DMS114 treated with DMSO at 0.1 percent for 48 hours (cell line): ENCODE data around the gene PPP1R10.

Experiments
- DNase-seq: peaks from one replicate; lab custom pipeline; 2025; ENCODE audit not compliant: unreplicated experiment; lab: John Stamatoyannopoulos, UW

The PPP1R10 gene

GRCh38 chr6:30625511-30625910 lies 8.5 kb upstream of the PPP1R10 start:
- DNase-seq, result no peak

DNA sequence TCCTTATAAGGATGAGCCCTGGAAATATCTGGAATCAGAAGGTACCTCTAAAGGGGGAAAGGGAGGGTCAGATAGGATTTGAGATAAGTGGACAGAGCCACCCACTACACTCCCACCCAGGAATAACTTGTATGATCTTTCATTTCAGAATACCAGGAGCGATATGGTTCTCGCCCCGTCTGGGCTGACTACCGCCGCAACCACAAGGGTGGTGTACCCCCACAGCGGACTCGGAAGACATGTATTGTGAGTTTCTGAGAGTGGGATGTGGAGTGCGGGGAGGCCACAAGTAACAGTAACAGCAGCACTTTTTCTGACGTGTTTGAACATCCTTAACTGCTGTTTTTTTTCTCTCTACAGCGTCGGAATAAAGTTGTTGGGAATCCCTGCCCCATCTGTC lies 2.5 kb upstream of the PPP1R10 start:
- no peak for DNase-seq

DNA sequence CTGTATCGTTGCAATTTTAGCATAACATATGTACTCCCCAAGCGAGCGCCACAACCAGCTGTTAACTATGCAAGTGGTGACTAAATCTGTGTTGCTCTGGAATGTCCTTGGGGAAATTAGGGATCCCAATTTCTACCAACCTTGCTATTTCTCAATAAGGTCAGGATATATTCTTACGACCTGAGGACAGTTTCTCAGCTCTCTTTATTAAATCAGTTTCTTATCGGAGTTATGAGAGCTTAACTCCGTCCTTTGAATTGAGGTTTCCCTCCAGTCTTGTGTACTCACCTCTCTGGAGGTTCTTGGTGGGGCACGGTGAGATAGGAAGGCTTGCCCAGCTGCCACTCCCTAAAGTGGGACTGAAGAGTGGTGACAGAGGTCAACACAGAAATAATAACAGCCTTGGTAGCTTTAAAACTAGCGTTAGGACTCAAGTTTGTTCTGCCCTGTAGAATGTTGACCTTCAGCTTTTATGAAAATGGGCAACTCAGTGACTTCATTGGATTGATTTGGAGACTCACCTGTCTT lies 1.3 kb upstream of the PPP1R10 start:
- no peak for DNase-seq

GRCh38 chr6:30617565-30618269 lies 674 bp upstream of the PPP1R10 start, which contains the start of gene MRPS18B:
MRPS18B (plus strand) TSS chr6:30617840; CDS start chr6:30617866, 26 bp downstream.
- DNase-seq, result peak; percentile 99

DNA sequence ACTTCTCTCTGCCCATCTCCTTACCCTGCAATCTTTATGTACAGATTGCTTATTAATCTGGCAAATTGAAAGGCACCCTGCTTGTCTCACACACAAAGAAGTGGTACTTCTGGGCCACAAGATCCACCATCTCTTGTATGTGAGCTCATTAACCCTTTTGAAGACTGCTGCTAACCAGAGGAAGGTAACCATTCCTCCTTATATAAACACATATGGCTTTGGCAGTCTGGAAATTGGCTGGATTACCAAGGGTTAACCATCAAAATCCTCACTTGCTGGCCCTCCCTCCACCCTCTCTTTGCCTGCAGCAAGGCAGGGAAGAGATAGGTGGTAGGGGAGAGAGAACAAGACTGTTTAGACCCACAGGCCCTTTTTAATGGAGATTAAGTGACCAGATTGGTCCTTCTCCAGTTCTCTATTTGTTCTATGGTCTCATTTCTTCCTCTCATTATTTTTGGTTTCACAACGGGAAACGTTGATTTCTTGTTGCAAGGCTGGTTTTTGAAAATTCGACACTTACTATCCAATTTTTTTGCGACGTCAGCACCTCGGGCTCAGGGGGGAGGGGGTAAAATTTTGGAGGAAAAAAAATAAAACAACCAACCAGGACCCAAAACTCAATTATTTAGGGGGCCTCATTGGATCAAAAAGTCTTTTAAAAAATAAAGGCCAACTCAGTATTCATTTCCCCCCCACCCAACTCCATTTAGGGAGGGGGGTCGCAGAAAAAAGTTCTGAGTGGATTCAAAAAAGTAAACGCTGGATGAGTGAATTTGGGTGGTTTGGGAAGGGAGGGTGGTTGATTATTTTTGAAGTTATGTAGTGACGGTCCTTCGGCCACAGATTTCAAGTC lies 859 bp downstream of the PPP1R10 start:
- peak; percentile 72 for DNase-seq

DNA sequence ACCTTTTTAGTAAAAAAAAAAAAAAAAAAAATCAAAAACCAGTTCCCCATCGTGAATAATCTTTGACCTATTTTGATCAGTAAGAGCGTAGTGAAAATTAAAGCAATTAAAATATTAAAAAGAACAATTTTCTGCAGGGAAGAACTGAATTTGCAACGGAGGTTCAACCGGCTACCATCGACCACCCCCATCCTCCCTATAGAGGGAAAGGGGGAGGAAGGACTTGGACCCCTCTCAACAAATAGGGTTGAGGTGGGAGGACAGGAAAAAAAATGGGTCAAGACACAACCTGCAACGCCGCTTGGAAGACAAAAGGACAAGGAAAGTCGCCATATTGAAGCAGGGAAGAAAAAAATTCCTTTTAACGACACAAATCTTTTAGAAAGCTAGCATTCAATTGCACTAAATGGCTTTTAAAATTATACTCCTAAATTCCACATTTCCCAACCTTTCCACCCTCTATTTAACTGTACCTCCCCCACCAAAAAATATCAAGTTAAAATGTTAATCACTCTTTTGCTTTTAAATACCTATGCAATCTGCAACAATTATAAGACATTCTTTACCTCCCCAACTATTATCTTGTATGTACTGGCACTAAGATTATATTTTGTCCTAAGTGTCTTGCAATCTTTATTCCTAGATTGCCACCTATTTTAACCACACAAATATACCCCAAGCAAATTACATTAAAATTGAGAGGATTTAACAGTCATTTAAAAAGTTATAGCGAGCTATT lies 1.7 kb downstream of the PPP1R10 start:
- peak; percentile 85 for DNase-seq

DNA sequence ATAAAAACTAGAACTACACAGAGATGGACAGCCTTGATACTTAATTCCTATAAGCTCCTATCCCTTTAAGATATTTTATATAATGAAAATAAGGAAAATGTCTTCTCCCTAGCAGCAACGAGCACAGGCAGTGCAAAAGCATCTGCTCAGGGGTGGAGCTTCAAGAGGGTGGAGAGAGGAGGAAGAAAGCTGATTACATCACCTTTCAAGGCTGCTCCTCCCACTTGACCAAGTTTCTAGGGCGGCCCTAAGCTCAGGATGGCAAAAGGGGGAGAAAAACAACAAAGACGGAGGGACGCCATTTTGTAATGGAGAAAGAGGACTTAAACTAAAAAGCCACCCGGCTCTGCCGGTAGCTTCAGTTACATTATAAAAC lies 2.2 kb downstream of the PPP1R10 start:
- DNase-seq, result peak; percentile 99

DNA sequence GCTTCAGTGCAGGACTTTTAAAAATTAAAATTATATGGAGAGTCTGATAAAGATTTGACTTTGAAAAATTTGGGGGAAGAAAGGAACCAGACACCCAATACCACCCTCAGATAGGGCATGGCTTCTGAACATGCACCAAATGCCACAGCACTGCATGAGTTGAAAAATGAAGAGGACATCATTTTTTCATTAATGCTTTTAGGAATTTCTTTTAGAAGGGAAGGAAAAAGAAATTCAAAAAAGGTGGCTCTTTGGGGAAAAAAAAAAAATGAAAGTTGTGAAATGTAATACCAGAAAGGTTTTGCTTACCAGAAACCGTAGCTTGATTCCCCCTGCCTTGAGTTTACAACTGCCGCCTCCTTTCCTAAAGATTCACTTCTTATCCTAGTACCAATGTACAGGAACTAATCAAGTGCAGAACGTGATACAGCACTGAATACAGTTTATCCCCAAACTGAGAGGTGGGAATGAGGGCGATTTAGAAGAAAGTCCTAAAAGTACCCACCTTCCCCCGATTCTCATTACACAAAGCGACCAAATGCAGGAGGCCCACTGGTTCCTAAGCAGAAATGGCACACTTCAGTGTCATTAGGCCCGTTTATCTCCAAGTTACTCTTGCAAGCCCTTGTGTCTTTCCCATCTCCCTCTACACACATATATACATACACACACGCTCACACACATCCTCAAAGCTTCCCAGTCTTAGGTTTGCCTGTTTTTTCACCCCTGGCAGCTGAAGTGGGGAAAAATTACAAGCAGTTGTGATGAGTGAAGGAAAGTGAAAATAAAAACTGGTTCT lies 2.8 kb downstream of the PPP1R10 start:
- DNase-seq, result no peak

GRCh38 chr6:30613251-30614043 lies 3.6 kb downstream of the PPP1R10 start:
- no peak for DNase-seq

DNA sequence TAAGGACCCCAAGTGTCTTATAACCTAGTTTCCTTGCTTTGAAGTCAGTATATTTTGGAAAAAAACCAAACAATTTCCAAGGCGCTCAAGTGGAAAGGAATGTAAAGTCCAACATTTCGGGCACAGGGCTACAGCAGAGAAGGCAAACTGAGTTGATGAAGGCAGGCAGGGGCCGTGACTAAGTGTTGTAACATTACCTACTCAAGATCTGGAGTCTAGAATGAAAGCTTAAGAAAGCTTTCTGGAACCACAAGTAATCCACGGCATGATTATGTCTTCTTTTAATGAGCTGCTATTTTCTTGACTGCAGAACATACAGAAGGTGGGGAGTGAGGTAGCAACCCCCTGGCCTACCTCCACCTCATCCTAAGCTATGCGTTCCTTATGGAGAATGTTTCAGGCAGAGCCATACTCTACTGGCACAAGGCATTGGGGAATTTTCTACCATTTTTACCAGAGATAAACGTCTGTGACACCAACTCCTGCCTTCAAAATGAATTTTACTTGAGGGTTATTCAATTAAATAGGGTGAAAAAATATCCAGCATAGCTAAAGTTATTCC lies 4.3 kb downstream of the PPP1R10 start:
- DNase-seq, result no peak

DNA sequence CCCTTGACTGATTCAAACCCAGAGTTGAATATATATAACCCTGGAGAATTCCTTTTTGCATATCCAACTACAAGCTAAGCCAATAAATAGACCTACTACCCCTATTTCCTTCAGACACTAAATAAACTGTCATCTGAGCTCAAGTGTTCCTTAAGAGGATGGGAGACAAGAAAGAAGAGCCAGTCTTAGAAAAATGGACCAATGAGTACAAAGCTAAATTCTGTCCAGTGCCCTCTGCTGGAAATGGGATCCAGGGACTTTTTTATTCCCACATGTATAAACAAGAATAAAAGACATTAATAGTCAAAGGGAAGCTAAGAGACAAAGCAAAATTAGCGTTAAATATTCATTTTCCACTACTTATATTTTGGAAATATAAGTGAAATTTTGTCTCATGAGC lies 4.8 kb downstream of the PPP1R10 start:
- peak; percentile 57 for DNase-seq

DNA sequence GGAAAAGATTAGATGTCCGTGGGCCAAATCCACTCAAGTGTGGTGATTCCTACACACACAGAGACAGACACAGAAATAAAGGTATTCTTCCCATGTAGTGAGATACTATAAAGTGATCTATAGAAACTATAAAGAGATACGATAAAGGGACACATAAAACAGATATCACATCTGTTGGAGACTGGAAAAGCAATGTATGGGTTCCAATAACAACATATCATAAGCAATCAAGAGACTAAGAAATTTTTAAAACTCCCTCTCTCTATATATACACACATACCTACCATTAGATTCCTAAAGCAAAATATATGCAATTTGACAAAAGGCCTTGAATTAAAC lies 5.2 kb downstream of the PPP1R10 start:
- no peak for DNase-seq

- DNase-seq, result no peak
Observed at GRCh38 chr6:30611150-30611855, 5.7 kb downstream of the PPP1R10 start.

GRCh38 chr6:30610065-30610464 lies 7.0 kb downstream of the PPP1R10 start:
- DNase-seq, result no peak

- no peak for DNase-seq
Observed at GRCh38 chr6:30603961-30604360, 13.1 kb downstream of the PPP1R10 start.

DNA sequence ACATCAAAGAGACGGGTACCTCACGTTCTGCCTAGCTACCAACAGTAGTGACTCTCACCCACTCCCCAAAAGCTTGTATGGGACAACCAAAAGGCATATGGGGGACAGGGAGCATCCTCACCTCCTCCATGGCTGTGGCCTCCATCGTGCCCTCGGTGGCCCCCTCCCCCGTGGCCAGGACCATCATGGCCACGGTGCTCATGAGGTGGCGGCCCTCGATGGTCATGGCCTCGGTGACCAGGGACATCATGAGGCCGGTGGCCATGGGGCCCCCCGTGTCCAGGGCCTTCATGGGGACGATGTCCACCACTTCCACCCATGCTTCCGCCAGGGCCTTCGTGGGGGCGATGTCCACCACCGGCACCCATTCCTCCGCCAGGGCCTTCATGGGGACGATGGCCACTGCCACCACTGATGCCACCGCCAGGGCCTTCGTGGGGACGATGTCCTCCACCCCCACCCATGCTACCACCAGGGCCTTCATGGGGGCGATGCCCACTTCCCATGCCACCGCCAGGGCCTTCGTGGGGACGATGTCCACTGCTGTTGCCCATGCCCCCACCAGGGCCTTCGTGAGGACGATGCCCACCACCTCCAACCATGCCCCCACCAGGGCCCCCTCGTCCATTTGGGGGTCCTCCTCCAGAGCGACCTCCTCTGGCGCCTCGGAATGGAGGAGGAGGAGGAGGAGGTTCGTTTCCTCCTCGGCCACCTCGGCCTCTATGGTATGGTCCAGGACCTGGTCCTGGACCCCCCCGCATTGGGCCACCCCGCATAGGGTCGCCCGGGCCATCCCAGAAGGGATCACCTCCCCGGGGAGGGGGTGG lies 15.0 kb downstream of the PPP1R10 start:
- DNase-seq, result no peak

DNA sequence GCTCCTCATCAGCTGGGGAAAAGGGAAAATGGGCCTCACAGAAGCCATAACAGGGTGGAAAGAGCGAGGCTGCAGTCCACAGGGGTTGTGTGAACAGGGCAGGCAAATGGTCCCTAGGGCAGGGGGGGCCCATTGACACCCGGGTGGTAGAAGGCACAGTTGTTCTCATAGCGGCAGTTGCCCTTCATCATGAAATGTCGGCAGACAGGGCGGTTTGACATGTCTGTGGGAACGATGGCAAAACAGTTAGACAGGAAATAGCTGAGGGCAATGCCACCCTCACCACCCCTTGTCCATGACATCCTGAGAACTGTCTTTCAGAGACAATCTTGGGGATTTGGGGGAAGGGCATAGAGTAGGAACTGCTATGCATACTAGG lies 15.6 kb downstream of the PPP1R10 start:
- no peak for DNase-seq

- DNase-seq, result no peak
Observed at GRCh38 chr6:30600451-30600961, 16.5 kb downstream of the PPP1R10 start.
